ENCODE data around the gene MAD1L1. TPM values are rescaled to one million over a fixed set of nuclear protein-coding genes. Genes with fewer than 3 reads are reported as not detected.
"Not testable (repeated sequence)": the region's sequence is repeated elsewhere in the genome, so short reads cannot be mapped to it uniquely, and the experiment has no call there.

MAD1L1 gene
- total and polyA plus RNA-seq, 5 donors from 2014 or later = 225 to 380 (median 300) TPM

GRCh38 chr7:1933066-1933750 is 299.5 kb downstream of the MAD1L1 start:
- Histone ChIP-seq H3K4me3 (ENCODE audit: low read depth, low read length) (no peak overlapping the region), H3K27me3 (ENCODE audit: control insufficient read depth, insufficient read depth, low read length) (no peaks in the 10 kb centered on the region), H3K4me1 (ENCODE audit: control insufficient read depth, insufficient read depth, low read length, poor library complexity, severe bottlenecking) (peaks cover 35% of the 10 kb centered on the region), H3K27ac (ENCODE audit: insufficient read depth, low read length, poor library complexity, severe bottlenecking) (no peak overlapping the region), H3K36me3 (ENCODE audit: control insufficient read depth, insufficient read depth, low read length) (peaks cover 55% of the 10 kb centered on the region), H3K9me3 (ENCODE audit: control insufficient read depth in 2 of 2, low read length in 2 of 2) (no peaks in the 10 kb centered on the region)
- peak overlapping the region in 2 of 4 donors; percentile 32 to 78 for H3K4me3 Mint-ChIP-seq
- peaks cover 0 to 6% (median 0%) of the 10 kb centered on the region in 7 donors for H3K9me3 Mint-ChIP-seq
- no peak for ATAC-seq (ENCODE audit: low read depth in 2 of 2)
- DNase-seq = no peak
- peaks cover 2 to 52% (median 24%) of the 10 kb centered on the region in 4 donors for H3K4me1 Mint-ChIP-seq
- H3K27ac Mint-ChIP-seq = peak overlapping the region; percentile 75 to 94 (median 91)
- peaks cover 3% of the 10 kb centered on the region for H3K27me3 Mint-ChIP-seq
- peaks cover 34% of the 10 kb centered on the region for H3K36me3 Mint-ChIP-seq

GRCh38 chr7:1931951-1932270 is 300.8 kb downstream of the MAD1L1 start:
- Mint-ChIP-seq H3K4me1 (peaks cover 4 to 59% (median 30%) of the 10 kb centered on the region in 4 donors), H3K36me3 (peaks cover 37% of the 10 kb centered on the region)
- H3K4me1 ChIP-seq (ENCODE audit: control insufficient read depth, insufficient read depth, low read length, poor library complexity, severe bottlenecking) = peaks cover 38% of the 10 kb centered on the region

GRCh38 chr7:1931256-1931950 is 301.3 kb downstream of the MAD1L1 start:
- no peak overlapping the region for H3K27ac ChIP-seq (ENCODE audit: insufficient read depth, low read length, poor library complexity, severe bottlenecking)
- H3K9me3 Mint-ChIP-seq = peaks cover 0 to 5% (median 0%) of the 10 kb centered on the region in 7 donors
- H3K9me3 ChIP-seq (ENCODE audit: control insufficient read depth in 2 of 2, low read length in 2 of 2) = no peaks in the 10 kb centered on the region
- H3K36me3 ChIP-seq (ENCODE audit: control insufficient read depth, insufficient read depth, low read length) = peaks cover 50% of the 10 kb centered on the region
- peak overlapping the region in 1 of 3 donors; percentile 94 for H3K27ac Mint-ChIP-seq
- ATAC-seq (ENCODE audit: low read depth in 2 of 2) (no peak), DNase-seq (no peak)
- H3K27me3 Mint-ChIP-seq = no peaks in the 10 kb centered on the region
- peaks cover 5 to 61% (median 35%) of the 10 kb centered on the region in 4 donors for H3K4me1 Mint-ChIP-seq
- H3K4me3 ChIP-seq (ENCODE audit: low read depth, low read length) = no peak overlapping the region
- H3K4me3 Mint-ChIP-seq = peak overlapping the region in 1 of 4 donors; percentile 78
- peaks cover 37% of the 10 kb centered on the region for H3K36me3 Mint-ChIP-seq
- H3K4me1 ChIP-seq (ENCODE audit: control insufficient read depth, insufficient read depth, low read length, poor library complexity, severe bottlenecking) = peaks cover 39% of the 10 kb centered on the region
- H3K27me3 ChIP-seq (ENCODE audit: control insufficient read depth, insufficient read depth, low read length) = no peaks in the 10 kb centered on the region

More at GRCh38 chr7:1931951-1932270, 300.8 kb downstream of the MAD1L1 start:
- Histone ChIP-seq H3K36me3 (ENCODE audit: control insufficient read depth, insufficient read depth, low read length) (peaks cover 55% of the 10 kb centered on the region), H3K27me3 (ENCODE audit: control insufficient read depth, insufficient read depth, low read length) (no peaks in the 10 kb centered on the region), H3K27ac (ENCODE audit: insufficient read depth, low read length, poor library complexity, severe bottlenecking) (peak overlapping the region; percentile 14), H3K4me3 (ENCODE audit: low read depth, low read length) (no peak overlapping the region), H3K9me3 (ENCODE audit: control insufficient read depth in 2 of 2, low read length in 2 of 2) (no peaks in the 10 kb centered on the region)
- Mint-ChIP-seq H3K9me3 (peaks cover 0 to 5% (median 0%) of the 10 kb centered on the region in 7 donors), H3K27me3 (no peaks in the 10 kb centered on the region), H3K27ac (peak overlapping the region in 1 of 3 donors; percentile 94), H3K4me3 (peak overlapping the region in 1 of 4 donors; percentile 78)
- no peak for ATAC-seq (ENCODE audit: low read depth in 2 of 2)
- DNase-seq = no peak

GRCh38 chr7:1930381-1931065 is 302.2 kb downstream of the MAD1L1 start:
- ATAC-seq (ENCODE audit: low read depth in 2 of 2) (no peak), DNase-seq (no peak)
- Histone ChIP-seq H3K27me3 (ENCODE audit: control insufficient read depth, insufficient read depth, low read length) (no peaks in the 10 kb centered on the region), H3K9me3 (ENCODE audit: control insufficient read depth in 2 of 2, low read length in 2 of 2) (no peaks in the 10 kb centered on the region), H3K36me3 (ENCODE audit: control insufficient read depth, insufficient read depth, low read length) (peaks cover 42% of the 10 kb centered on the region), H3K4me3 (ENCODE audit: low read depth, low read length) (no peak overlapping the region), H3K27ac (ENCODE audit: insufficient read depth, low read length, poor library complexity, severe bottlenecking) (no peak overlapping the region), H3K4me1 (ENCODE audit: control insufficient read depth, insufficient read depth, low read length, poor library complexity, severe bottlenecking) (peaks cover 38% of the 10 kb centered on the region)
- H3K4me3 Mint-ChIP-seq = peak overlapping the region in 1 of 4 donors; percentile 52
- peaks cover 13 to 62% (median 43%) of the 10 kb centered on the region in 4 donors for H3K4me1 Mint-ChIP-seq
- H3K9me3 Mint-ChIP-seq = peaks cover 0 to 5% (median 0%) of the 10 kb centered on the region in 7 donors
- H3K36me3 Mint-ChIP-seq = peaks cover 33% of the 10 kb centered on the region
- no peaks in the 10 kb centered on the region for H3K27me3 Mint-ChIP-seq
- H3K27ac Mint-ChIP-seq = peak overlapping the region in 1 of 3 donors; percentile 46

- H3K9me3 Mint-ChIP-seq; H3K27me3 ChIP-seq (ENCODE audit: control insufficient read depth, insufficient read depth, low read length); H3K27me3 Mint-ChIP-seq; DNase-seq; ATAC-seq (ENCODE audit: low read depth in 2 of 2); H3K4me3 ChIP-seq (ENCODE audit: low read depth, low read length); H3K9me3 ChIP-seq (ENCODE audit: control insufficient read depth in 2 of 2, low read length in 2 of 2): not testable (repeated sequence)
- Histone ChIP-seq H3K27ac (ENCODE audit: insufficient read depth, low read length, poor library complexity, severe bottlenecking) (peak overlapping the region; percentile 90), H3K4me1 (ENCODE audit: control insufficient read depth, insufficient read depth, low read length, poor library complexity, severe bottlenecking) (peaks cover 43% of the 10 kb centered on the region), H3K36me3 (ENCODE audit: control insufficient read depth, insufficient read depth, low read length) (peaks cover 32% of the 10 kb centered on the region)
- Mint-ChIP-seq H3K27ac (peak overlapping the region; percentile 52 to 95 (median 93)), H3K4me1 (peaks cover 14 to 64% (median 52%) of the 10 kb centered on the region in 4 donors), H3K36me3 (peaks cover 29% of the 10 kb centered on the region), H3K4me3 (peak overlapping the region in 1 of 4 donors; percentile 22)
These were observed 303.3 kb downstream of the MAD1L1 start for GRCh38 chr7:1929349-1929925.

GRCh38 chr7:1928645-1929348 is 303.9 kb downstream of the MAD1L1 start:
- no peaks in the 10 kb centered on the region for H3K27me3 ChIP-seq (ENCODE audit: control insufficient read depth, insufficient read depth, low read length)
- H3K36me3 ChIP-seq (ENCODE audit: control insufficient read depth, insufficient read depth, low read length) = peaks cover 31% of the 10 kb centered on the region
- no peak overlapping the region for H3K4me3 ChIP-seq (ENCODE audit: low read depth, low read length)
- Mint-ChIP-seq H3K9me3 (peaks cover 0 to 5% (median 0%) of the 10 kb centered on the region in 7 donors), H3K27ac (peak overlapping the region; percentile 93 to 95 (median 93)), H3K36me3 (peaks cover 30% of the 10 kb centered on the region), H3K27me3 (no peaks in the 10 kb centered on the region), H3K4me1 (peaks cover 14 to 66% (median 52%) of the 10 kb centered on the region in 4 donors), H3K4me3 (peak overlapping the region in 2 of 4 donors; percentile 22 to 34)
- ATAC-seq (ENCODE audit: low read depth in 2 of 2) (no peak), DNase-seq (no peak)
- peaks cover 48% of the 10 kb centered on the region for H3K4me1 ChIP-seq (ENCODE audit: control insufficient read depth, insufficient read depth, low read length, poor library complexity, severe bottlenecking)
- peak overlapping the region; percentile 90 for H3K27ac ChIP-seq (ENCODE audit: insufficient read depth, low read length, poor library complexity, severe bottlenecking)
- no peaks in the 10 kb centered on the region for H3K9me3 ChIP-seq (ENCODE audit: control insufficient read depth in 2 of 2, low read length in 2 of 2)
